HS-27A (cell line): ENCODE measurements around the gene CHRNB4.

Experiments used
- DNase-seq: peaks from one replicate; pipeline ENCODE4 v3.0.0-alpha.2; 2012; ENCODE audit warnings: low read depth, missing footprints

CHRNB4 gene

DNA sequence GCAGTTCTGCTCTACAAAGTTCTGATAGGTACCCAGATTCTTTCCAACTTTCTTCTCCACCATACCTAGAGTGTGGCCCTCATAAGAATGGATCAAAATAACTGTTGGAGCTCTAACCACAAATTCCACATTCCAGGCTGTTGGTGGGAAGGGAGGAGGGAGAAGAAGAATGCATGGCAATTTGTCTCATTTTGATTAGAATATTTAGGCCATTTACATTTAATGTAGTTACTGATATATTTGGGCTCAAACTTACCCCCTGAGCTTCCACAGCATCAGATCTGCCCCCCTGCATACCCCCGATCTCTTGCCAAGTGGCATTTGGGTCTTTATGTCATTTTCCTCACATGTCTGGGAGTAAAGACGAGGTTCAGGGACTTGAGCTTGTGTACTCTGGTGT, 7.7 kb downstream of the CHRNB4 start:
- no peak for DNase-seq

DNA sequence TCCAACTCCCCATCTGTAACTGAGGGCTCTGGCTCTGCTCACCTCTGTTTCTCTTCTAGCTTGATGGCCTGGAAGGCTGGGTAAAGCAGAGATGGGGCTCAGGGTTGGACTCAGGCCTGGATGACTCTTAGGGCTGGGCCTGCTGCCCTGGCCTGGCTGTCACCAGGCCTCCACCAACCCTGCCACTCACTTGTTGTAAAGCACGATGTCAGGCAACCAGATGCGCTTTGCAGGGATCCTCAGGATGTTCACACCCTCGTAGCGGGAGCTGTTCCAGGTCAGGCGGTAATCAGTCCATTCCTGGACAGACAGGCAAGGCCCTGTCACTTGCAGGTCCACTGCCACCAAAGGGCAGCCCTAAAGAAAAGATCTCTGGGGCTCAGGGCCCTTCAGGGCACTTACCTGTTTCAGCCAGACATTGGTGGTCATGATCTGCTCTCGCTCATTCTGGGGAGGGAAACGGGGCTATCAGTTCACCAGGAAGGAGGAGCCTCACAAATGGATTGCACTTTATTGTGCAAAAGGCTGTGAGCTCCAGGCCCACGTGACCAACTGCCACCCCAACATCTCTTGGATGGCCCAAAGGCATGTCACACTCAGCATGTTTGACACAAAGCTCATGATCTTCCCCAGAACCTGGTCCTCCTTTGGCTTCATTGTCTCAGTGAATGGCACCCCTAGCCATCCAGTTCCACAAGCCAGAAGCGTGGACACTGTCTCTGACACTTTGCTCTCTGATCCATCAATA, 9.9 kb downstream of the CHRNB4 start:
- no peak for DNase-seq

DNA sequence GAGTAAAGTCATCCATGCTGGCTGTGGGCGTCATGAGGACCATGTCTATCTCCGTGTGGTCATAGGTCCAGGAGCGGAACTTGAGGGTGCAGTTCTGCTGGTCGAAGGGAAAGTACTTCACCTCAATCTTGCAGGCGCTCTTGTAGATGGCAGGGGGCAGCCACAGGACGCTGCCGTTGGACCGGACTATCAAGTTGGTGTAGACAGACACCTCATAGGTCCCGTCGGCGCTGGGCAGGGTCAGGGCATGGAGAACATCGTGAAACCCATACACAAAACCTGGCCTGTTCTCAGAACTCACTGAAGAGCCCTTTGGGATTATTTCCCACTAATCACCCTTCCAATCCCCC, 11.3 kb downstream of the CHRNB4 start:
- no peak for DNase-seq

DNA sequence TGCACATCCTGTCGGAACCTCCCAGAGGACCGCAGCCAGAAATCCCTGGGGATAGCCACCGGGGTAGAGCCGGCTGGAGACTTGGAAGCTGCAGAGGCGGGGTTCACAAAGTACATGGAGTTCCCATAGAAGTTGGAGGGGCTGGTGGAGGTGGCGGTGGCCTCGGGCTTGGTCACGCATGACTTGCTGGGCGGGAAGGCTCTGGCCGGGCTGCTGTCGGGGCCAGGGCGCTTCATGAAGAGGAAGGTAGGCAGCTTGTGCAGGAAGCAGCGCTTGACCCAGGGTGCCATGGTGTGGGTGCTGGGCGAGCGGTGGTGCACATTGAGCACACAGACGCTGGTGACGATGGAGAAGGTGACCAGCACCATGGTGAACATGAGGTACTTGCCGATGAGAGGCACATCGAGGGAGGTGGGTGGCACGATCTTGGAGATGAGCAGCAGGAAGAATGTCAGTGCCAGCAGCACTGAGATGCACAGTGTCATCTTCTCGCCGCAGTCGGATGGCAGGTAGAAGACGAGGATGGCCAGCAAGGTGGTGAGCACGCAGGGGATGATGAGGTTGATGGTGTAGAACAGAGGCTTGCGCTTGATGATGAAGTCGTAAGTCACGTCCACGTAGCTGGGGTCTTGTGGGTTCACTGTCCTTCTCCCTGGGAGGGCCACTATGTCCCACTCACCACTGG, 11.8 kb downstream of the CHRNB4 start:
- DNase-seq: no peak

DNA sequence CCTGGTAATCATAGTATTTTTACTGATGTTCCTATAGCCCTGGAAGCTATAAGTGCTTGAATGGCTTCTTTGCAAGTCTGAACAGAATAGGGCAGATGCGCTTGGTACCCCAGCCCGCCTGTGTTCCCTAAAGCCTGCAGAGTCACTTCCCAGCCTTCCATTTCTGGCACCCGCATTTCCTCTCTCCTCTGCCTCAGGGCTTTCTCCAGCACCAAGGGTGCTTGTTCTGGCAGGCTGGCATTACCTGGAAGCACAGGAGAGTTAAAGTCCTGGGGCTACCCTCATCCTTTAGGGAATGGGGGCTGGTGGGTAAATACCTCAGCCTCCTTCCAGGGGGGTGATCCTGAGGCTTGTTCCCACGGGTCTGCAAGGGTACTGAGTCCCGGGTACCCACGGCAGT, 12.8 kb downstream of the CHRNB4 start:
- no peak for DNase-seq

DNA sequence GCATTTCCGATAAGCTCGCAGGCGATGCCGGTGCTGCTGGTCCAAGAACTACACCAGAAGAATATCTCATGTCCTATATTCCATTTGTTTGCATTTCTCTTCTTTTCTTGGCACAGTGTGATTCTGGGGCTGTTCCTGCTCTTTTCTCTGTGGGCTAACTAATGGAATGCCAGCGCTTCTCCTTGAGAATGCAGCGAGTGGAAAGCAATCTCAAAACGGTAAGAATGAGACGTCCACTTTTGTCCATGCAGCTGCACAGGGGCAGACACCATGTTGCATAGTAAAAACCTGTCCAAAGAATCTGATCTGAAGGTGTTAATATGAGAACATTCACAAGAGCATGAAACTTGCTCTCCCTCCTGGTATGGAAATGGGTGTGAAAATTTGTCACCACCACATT, 13.7 kb downstream of the CHRNB4 start:
- DNase-seq: no peak

DNA sequence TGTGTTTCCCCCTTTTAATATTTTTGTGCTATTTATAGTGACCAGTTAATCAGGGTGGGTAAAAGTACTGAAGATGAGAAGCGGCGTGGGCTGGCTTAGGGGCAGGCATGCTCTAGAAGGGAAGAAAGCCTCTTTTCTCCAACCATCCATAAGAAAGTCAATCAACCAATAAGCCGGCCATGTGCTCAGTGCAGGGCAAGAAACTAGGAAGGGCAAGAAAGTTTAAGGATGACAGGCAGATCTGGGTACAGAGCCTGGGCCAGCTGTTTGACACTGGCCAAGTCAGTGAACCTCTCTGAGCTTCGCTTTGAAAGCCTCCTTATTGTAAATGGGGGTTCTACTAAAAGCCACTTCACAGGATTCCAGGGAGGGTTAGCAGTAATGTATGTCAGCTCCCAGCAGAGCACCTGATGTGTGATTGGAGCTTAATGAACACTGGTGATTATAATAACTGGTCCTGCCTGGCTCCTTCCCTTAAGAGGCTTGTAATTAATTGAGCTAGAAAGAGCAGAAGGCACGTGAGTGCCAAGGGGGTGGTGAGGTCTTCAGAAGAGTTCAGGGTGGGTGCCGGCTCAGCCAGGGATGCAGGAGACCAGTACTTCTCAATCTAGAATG, 14.5 kb downstream of the CHRNB4 start:
- no peak for DNase-seq

DNA sequence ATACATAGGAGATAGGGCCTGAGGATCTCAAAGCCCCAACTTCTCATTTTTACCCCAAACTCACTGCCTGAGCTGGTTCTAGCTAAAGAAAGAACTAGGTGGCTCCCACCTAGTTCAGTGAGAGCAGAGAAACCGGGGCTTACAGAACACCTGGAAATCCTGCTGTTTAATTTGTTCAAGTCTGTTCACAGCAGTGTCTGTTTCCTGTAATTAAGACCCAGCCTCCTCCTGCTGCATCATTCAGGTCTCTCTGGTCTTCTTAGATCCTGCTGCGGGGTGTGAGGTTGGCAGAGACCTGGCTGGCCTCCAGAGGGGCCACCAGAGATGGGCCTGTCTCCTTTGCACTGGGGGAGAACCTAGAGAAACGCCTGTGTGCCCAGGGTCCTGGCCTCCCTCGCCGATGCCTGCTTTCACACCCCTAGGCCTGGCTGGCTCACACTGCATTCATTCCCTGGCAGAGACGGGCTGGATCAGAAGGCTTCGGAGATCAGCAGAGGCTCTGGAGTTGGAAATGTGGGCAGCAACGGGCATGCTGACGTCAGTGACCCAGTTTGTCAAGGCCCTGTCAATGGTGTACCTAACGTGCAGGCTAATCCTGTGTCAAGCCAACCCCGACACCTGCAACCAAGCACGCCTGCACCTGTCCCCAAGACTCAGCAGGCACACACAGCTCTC, 15.3 kb downstream of the CHRNB4 start:
- no peak for DNase-seq

DNA sequence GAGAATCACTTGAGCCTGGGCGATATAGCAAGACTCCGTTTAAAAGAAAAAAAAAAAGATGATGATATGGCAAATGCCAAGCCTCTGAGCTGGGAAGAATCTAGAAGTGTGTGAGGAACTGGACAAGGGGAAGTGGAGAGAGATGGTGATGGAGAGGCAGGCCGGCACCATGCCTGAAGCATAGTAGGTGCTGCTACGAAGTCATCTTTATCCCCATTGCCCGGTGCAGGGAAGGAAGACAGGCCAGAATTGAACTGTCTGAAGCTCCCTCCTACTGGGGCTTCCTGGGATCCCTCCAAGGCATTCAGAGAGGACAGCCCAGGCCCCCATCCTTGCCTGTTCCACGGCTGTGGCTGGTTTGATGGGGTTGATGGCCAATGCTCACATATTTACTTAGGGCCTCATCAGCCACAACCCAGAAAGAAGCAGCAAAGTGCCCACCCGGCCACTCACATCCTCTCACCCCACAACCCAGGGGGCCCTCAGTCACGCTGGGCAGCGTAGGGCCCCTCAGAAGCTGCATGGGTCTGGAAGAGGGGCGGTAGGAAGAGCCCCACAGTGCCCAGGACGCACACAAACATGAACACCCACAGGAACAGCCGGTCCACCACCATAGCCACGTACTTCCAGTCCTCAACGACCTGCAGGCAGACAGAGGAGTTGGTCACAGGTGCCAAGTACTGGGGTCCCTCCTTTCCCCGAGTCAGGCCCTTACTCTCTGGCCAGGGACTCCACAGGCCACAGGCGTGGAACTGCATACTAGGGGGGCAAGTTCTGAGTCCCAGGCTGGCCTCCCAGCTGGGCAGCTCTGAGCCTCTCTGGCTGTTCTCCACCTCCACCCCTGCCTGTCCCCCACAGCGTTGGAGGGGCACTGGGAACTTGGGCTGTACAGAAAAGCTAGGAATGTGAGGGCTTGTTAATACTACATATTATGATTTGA, 16.1 kb downstream of the CHRNB4 start:
- DNase-seq: no peak

DNA sequence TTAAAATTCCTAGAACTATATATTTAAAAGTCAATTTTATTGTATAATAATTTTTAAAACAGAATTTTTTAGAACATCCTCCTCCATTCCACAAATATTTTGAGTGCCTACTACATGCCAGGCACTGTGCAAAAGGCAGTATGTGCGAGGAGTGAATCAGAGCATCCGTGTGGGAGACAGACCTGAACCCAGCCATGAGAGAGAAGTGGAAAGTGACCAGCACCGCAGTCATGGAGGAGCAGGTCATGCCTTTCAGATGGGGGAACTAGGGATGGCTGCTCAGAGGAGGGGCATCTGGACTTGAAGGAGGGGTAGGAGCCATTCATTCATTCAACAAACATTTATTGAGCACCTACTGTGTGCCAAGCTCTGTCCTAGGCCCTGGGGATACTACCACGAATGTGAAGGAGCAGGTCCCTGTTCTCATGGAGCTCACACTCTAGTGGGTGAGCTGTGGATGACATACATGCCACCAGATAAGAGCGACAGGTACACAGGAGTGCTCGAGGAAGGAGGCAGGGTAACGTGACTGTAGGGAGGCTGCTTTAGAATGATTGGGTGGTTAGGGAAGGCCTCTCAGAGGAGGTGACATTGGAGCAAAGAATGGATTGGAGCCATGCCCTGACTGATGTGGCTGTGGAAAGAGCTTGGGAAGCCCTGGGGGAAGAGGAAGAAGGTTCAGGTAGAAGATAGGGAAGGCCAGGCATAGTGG, 17.1 kb downstream of the CHRNB4 start:
- DNase-seq: no peak

DNA sequence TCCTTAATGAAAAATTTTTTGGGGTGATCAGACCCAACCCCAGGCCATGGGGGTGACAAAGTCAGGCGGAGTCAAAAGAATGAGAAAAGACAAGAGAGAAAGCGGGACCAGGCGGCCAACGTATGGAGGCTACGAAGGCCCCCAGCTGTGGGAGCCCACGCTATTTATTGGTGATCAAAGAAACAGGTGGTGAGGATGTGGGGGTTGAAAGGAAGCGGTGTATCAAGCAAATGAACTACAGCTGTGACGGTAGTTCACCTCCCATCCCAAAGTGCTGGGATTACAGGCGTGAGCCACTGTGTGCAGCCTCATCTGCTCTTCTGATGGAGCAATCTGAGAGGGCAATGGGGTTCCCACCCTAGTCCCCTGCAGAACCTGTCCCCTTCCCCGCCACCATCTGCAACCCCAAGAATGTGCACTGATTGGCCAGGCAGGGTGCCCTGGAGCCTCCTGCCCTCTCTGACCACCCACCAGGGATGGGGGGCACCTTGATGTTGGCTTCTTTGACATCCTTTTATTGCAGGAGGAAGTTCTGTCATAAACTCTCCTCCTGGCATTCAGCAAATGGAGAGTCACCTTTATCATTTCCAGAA, 19.1 kb downstream of the CHRNB4 start:
- DNase-seq: no peak

DNA sequence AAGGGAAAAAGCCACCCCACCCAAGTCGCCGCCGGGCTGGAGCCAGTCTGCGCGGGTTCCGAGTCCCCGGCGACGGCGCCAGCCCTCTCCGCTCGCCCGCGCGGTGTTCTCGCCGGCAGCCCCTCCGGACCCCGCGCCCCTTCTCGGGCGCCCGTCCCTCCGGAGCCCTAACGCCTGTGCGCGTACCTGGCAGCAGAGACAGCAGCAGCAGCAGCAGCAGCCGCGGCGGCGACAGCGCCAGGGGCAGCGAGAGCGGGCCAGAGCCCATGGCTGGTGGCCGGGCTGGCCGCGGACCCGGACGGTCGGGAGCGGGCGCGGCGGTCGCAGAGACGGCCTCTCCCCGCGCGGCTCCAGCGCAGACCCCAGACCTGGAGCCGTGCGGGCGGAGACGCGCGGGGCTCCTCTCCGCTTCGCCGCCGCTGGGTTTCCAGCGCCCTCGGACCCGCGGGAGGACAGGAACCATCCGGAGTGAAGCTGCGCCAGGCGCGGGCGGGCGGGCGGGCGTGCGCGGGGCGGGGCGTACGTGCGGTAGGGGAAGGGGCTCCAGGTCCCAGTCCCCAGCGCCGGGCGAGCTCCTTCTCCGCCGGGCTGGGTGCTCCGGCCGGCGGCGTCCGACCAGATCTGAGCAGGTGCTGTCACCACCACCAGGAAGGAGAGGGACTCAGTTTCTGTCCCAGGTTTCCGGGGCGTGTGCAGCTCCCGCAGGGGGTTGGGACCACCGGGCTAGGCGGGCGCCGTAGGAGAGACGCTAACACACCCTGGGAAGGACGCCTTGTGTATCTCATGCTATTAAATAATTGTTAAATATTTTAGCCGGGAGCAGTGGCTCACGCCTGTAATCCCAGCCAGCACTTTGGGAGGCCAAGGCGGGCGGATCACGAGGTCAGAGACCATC, 20.2 kb downstream of the CHRNB4 start, which contains the start of gene CHRNA3:
TSS of gene CHRNA3 (minus strand) at position 470 of the 895 bp plus-strand sequence. CDS start at position 268, 202 bp downstream.
- no peak for DNase-seq

DNA sequence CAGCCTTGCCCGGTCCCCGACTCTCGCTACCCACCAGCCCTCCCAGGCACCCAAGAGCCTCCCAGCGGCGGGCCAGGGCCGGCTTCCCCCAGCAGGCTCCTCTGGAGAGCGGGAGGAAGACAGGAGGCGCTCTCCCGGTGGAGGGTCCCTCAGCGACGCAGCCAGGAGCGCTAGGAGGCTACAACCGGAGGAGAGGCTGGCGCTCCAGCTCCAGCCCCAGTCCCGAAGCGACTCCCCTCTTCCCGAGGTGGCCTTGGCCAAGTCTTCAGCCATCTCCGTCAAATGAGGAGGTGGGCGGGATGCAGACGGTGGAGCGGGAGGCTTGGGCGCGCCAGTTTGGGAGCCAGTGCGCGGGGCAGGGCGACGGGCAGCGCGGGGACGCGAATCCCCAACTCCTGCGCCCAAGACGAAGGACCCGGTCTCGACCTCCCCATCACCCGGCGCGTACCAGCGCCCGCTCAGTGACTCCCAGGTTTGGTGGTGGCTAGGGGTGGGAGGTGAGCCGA, 20.9 kb downstream of the CHRNB4 start:
- no peak for DNase-seq

DNA sequence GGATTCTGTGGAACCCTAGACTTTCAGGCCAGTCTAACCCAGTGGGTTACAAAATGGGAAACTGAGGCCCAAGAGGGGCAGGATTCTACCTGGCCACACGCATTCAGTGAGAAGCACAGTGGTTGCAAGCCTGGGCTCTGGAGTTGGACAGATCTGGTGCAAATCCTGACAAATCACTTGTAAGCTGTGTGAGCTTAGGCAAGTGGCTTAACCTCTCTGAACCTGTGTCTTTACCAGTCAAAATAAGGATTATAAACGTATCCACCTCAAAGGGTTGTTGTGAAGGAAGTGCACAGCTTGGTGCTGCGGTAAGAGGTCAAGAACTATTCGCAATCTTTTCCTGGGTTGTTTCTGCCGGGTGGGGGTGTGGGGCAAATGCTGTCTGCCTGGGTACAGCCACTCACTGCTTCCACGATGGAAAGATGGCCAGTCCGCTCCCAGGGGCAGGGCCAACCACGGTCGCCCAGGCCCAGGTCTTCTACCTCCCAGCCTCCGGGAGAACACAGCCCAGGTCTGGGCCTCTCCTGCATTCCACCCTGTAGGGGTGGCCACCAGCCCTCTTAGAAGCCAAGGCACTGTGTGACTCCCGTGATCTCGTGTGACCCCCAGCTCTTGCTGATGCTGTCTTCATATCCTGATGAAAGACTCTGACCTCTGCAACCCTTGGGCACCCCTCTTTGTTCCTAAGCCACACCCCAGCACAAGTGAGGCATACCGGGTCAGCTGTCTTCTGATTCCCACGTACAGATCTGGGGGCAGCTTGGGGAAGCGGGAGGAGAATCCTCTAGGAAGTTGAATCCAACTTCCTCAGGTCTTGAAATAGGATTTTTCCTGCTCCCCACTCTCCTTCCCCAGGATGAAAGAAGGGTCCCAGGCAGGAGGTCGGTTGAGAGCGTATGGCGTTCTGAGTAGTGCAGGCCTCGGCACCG, 21.7 kb downstream of the CHRNB4 start:
- no peak for DNase-seq

DNA sequence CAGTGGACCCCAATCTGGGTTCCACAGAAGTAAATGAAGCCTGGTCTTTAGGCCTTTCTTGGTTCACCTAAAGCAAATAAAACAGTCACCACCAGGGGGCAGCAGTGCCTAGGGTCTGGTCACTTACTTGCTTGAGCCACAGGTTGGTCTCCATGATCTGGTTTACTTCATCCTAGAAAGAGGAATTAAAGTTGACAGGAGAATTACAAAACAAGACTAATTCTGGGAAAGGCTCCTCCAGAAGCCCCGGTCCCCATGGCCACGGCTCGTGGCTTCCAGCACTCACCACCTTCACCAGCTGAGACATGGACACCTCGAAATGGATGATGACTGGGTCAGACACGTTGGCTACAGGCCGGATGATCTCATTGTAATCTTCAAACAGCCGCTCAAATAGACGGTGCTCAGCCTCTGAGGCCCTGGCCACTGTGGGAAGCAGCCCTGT, 22.5 kb downstream of the CHRNB4 start:
- peak; percentile 72 for DNase-seq

DNA sequence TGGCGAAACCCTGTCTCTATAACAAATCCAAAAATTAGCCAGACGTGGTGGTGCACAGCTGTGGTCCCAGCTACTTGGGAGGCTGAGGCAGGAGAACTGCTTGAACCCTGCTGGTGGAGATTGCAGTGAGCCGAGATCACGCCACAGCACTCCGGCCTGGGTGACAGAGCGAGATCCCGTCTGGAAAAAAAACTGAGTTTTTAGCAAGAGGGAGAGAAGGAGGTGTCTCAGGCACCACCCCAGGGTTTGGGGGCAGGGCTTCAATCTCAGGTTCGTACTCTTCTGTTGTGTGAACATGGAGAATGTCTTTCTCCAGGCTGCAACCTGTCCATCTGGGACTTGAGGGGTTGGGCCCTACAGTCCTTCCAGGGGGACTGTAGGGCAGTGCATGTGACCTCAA, 22.9 kb downstream of the CHRNB4 start:
- DNase-seq: no peak

DNA sequence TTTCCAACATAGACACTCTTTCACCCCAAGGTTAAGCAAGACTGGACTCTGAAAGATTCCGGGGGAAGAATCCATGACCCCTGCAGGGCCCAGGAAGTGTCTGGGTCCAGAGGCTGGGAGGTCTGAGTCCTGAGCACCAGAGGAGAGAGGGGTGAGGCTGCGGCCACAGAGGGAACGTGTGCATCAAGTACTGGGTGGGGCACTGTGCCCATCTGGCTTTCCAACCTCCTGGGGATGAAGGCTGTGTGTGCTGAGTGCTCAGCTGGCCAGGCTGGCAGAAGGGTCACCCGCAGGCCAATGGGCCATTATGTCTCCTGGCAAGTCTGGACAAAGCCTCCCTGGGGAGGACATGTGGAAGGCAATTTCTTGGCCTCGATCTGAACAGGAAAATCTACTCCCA, 23.5 kb downstream of the CHRNB4 start:
- no peak for DNase-seq

DNA sequence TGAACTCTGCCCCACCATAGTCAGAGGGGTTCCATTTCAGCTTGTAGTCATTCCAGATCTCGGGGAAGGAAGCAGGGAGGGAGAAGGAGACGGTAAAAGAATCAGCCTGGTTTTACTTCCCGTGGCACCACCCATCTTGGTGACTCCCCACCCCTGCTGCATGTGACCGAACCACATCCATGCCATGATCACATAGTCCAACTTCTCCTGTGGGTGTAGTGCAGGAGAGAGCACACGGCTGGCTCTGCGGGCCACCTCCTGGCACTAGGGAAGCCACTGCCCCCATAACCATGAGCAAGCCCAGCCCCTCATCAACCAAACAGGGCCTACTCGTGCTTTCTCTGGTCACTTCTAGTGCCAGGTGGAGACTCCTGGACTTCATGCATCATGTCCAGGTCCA, 23.9 kb downstream of the CHRNB4 start:
- DNase-seq: no peak
